PC-3 (cell line): ENCODE measurements around the gene ZC3H4. TPM values are rescaled to one million over a fixed set of nuclear protein-coding genes. Genes with fewer than 3 reads are reported as not detected.

Source experiments
- ATAC-seq: fragments of 200-7000 bp; cut with Tn5 transposase; 2 replicates; pipeline ENCODE4 v1.9.1; 2020; ENCODE audit warnings: mild to moderate bottlenecking, moderate library complexity
- BruUV-seq: library from RNA; stranded (reverse); fragments of 400-500 nt; replicated peaks from 2 replicates; lab custom pipeline; 2021; lab: Mats Ljungman, UMichigan
- CTCF ChIA-PET: fragments of 300-600 bp; sonication (Branson Sonifier 250); formaldehyde crosslinking; loops from one replicate; lab custom pipeline; 2022; ENCODE audit warnings: antibody characterized with exemption; lab: Charles Lee
- POLR2A ChIA-PET: fragments of 300-600 bp; sonication (Branson Sonifier 250); formaldehyde crosslinking; loops from one replicate; lab custom pipeline; 2022; ENCODE audit warnings: antibody characterized with exemption; ENCODE audit not compliant: unreplicated experiment; lab: Charles Lee
- DNase-seq: peaks from one replicate; pipeline ENCODE4 v3.0.0-alpha.2; 2015
- H2AFZ ChIP-seq: fragments of 300-600 bp; sonication (generic); 2 replicates; pipeline ENCODE4 v1.6.0; 2016; ENCODE audit warnings: antibody characterized with exemption, low read length
- H3F3A ChIP-seq: fragments of 300-600 bp; sonication (generic); one replicate; pipeline ENCODE4 v1.6.0; 2017; ENCODE audit warnings: antibody characterized with exemption, low read length, control low read depth, mild to moderate bottlenecking; ENCODE audit not compliant: unreplicated experiment
- H3K27ac ChIP-seq: fragments of 300-600 bp; sonication (generic); 2 replicates; pipeline ENCODE4 v1.5.1; 2016; ENCODE audit warnings: mild to moderate bottlenecking, low read length
- H3K27me3 ChIP-seq: fragments of 300-600 bp; sonication (generic); 2 replicates; pipeline ENCODE4 v1.6.1; 2016; ENCODE audit warnings: low read length, mixed read lengths
- H3K36me3 ChIP-seq: fragments of 300-600 bp; sonication (generic); 2 replicates; pipeline ENCODE4 v1.6.1; 2016; ENCODE audit warnings: low read depth, mixed run types, low read length, mixed read lengths
- H3K4me1 ChIP-seq: fragments of 300-600 bp; sonication (generic); 2 replicates; pipeline ENCODE4 v1.5.1; 2016; ENCODE audit warnings: low read length; ENCODE audit not compliant: insufficient read depth
- H3K4me2 ChIP-seq: fragments of 300-600 bp; sonication (generic); 2 replicates; pipeline ENCODE4 v1.6.0; 2016; ENCODE audit warnings: low read length
- H3K4me3 ChIP-seq: fragments of 300-600 bp; sonication (generic); 2 replicates; pipeline ENCODE4 v1.5.1; 2016; ENCODE audit warnings: mild to moderate bottlenecking, low read length, mixed read lengths
- H3K79me2 ChIP-seq: fragments of 300-600 bp; sonication (generic); 2 replicates; pipeline ENCODE4 v1.6.1; 2017; ENCODE audit warnings: low read length, mixed read lengths
- H3K9ac ChIP-seq: fragments of 300-600 bp; sonication (generic); 2 replicates; pipeline ENCODE4 v1.6.0; 2016; ENCODE audit warnings: mild to moderate bottlenecking, low read length
- H3K9me2 ChIP-seq: fragments of 300-600 bp; sonication (generic); replicated peaks from 2 replicates; pipeline ENCODE4 v1.6.1; 2016; ENCODE audit warnings: mixed run types, low read length, mixed read lengths
- H3K9me3 ChIP-seq: fragments of 300-600 bp; sonication (generic); 2 replicates; pipeline ENCODE4 v1.6.1; 2016; ENCODE audit warnings: low read length, mixed read lengths
- H4K20me1 ChIP-seq: fragments of 300-600 bp; sonication (generic); 2 replicates; pipeline ENCODE4 v1.6.1; 2016; ENCODE audit warnings: low read length, mixed read lengths
- EZH2 ChIP-seq: fragments of 300-600 bp; sonication (generic); IDR thresholded peaks from one replicate; pipeline ENCODE4 v1.6.1; 2017; ENCODE audit warnings: antibody characterized with exemption, mild to moderate bottlenecking, low read length; ENCODE audit not compliant: unreplicated experiment
- EZH2phosphoT487 ChIP-seq: fragments of 300-600 bp; sonication (generic); IDR thresholded peaks from 2 replicates; pipeline ENCODE4 v1.6.1; 2018; ENCODE audit warnings: mild to moderate bottlenecking, antibody characterized with exemption, low read length, borderline replicate concordance
- intact Hi-C: fragments of 100-400 bp; cut with micrococcal nuclease; formaldehyde crosslinking; loops from 2 replicates; pipeline ENCODE4 v1.9.0; 2023
- total RNA-seq: library from RNA; depleted of rRNA; stranded (reverse); fragments of >200 nt; gene quantifications from 2 replicates; pipeline ENCODE4 v1.2.3, GENCODE V29; 2014
- TF ChIP-seq, protein P1 (sequence below): fragments of 300-600 bp; sonication (generic); conservative IDR thresholded peaks from 2 replicates; pipeline ENCODE4 v1.5.1; 2017; ENCODE audit warnings: antibody characterized with exemption, low read depth, mild to moderate bottlenecking, low read length

The ZC3H4 gene
- total RNA-seq, 1 experiment from 2014 or later: 13.4 TPM

DNA sequence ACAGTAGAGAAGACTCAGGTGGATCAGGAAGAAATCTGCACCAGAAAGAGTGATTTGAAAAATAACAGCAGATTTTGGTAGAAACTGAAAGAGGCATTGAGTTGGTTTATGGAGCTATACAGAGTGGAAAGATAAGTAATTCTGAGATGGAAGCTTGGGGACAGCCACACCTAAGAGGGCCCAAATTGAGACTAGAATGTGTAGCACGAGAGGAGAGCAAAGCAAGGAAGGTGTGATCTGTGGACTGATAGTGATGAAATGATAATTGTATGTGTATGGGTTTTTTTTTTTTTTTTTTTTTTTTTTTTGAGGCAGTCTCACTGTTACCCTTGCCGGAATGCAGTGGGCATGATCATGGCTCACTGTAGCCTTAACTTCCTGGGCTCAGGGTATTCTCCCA is 33.3 kb upstream of the ZC3H4 start:
- no TSS peak for BruUV-seq
- CTCF ChIA-PET: interaction anchor here (0.7 kb wide), 1 partner anchor 33 kb away, joined by 4 read pairs; the partner anchor contains the start of gene ZC3H4

DNA sequence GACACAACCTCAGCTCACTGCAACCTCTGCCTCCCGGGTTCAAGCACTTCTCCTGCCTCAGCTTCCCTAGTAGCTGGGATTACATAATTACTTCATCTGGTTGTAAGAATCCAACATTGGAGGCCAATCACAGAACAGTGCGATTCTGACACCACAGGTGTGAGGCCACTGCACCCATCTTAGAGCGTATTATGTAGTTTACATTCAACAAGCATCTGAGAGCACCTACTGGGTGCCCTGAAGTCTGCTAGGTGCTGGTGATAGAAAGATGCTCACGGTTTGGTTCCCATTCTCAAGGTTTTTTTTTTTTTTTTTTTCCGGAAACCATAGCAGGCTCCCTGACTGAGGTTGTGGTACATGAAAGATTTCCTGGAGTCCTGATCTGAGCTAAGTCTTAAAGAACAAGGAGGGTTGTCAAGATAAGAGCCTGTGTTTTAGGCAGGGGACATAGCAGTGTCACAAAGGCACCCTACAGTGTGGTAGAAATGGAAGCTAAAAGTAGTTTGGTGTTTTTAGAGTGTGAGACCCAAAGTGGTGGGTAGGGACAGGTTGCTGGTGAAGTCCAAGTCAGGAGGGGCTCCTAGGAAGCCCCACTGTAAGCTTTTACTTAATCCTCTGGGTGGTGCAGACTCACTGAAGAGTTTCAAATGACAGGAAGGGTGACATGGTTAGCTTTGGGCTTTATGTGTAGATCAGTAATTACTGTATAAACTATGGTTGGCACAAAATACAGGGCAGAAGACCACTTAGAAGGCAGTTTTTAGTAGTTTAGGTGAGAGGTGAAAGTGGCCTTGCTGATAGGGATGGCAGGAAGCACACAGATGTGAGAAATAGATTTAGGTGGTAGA is 32.3 kb upstream of the ZC3H4 start:
- intact Hi-C loops: loop anchor here (5.0 kb wide), 1 partner anchor 96 kb away; no protein-coding TSS in a partner anchor
- H3F3A ChIP-seq: no peaks in the 10 kb centered on the region
- POLR2A ChIA-PET: no interaction called here
- peaks cover 57% of the 10 kb centered on the region for H3K79me2 ChIP-seq
- H2AFZ ChIP-seq: no peak overlapping the region
- no peaks in the 10 kb centered on the region for H3K27me3 ChIP-seq
- ATAC-seq (no peak), DNase-seq (no peak)
- H3K4me2 ChIP-seq: no peak overlapping the region
- H3K4me3 ChIP-seq: no peak overlapping the region
- TF ChIP-seq EZH2phosphoT487: no peak
- TF ChIP-seq, protein P1, sequence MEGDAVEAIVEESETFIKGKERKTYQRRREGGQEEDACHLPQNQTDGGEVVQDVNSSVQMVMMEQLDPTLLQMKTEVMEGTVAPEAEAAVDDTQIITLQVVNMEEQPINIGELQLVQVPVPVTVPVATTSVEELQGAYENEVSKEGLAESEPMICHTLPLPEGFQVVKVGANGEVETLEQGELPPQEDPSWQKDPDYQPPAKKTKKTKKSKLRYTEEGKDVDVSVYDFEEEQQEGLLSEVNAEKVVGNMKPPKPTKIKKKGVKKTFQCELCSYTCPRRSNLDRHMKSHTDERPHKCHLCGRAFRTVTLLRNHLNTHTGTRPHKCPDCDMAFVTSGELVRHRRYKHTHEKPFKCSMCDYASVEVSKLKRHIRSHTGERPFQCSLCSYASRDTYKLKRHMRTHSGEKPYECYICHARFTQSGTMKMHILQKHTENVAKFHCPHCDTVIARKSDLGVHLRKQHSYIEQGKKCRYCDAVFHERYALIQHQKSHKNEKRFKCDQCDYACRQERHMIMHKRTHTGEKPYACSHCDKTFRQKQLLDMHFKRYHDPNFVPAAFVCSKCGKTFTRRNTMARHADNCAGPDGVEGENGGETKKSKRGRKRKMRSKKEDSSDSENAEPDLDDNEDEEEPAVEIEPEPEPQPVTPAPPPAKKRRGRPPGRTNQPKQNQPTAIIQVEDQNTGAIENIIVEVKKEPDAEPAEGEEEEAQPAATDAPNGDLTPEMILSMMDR: no peak
- no peak for TF ChIP-seq EZH2
- H3K4me1 ChIP-seq: peaks cover 5% of the 10 kb centered on the region
- no TSS peak for BruUV-seq
- CTCF ChIA-PET: no interaction called here
- no peaks in the 10 kb centered on the region for H3K9me3 ChIP-seq
- no peak overlapping the region for H3K27ac ChIP-seq
- H3K9ac ChIP-seq: no peak overlapping the region
- 0 out of 2 replicates have a peak, but pooled peaks cover 3% of the 10 kb centered on the region for H4K20me1 ChIP-seq
- H3K9me2 ChIP-seq: no peaks in the 10 kb centered on the region
- H3K36me3 ChIP-seq: peaks cover 22% of the 10 kb centered on the region

More for the DNA sequence above, 33.3 kb upstream of the ZC3H4 start:
- H3K27ac ChIP-seq: no peak overlapping the region
- intact Hi-C loops: loop anchor here (5.0 kb wide), 1 partner anchor 95 kb away; no protein-coding TSS in a partner anchor
- H3K9ac ChIP-seq: no peak overlapping the region
- no peaks in the 10 kb centered on the region for H3K9me2 ChIP-seq
- TF ChIP-seq EZH2phosphoT487 (no peak), EZH2 (no peak)
- TF ChIP-seq, protein P1: no peak
- no peaks in the 10 kb centered on the region for H3K27me3 ChIP-seq
- no peak overlapping the region for H3K4me3 ChIP-seq
- H3K4me2 ChIP-seq: no peak overlapping the region
- H3K79me2 ChIP-seq: peaks cover 47% of the 10 kb centered on the region
- ATAC-seq (no peak), DNase-seq (no peak)
- no peak overlapping the region for H2AFZ ChIP-seq
- peaks cover 12% of the 10 kb centered on the region for H3K4me1 ChIP-seq
- POLR2A ChIA-PET: no interaction called here
- H3K9me3 ChIP-seq: no peaks in the 10 kb centered on the region
- peaks cover 28% of the 10 kb centered on the region for H3K36me3 ChIP-seq
- H3F3A ChIP-seq: no peaks in the 10 kb centered on the region
- H4K20me1 ChIP-seq: peaks cover 3% of the 10 kb centered on the region; the same call in 1 of the 2 replicates
